ENCODE results near the gene PPARG.
"Not testable (repeated sequence)": the region's sequence is repeated elsewhere in the genome, so short reads cannot be mapped to it uniquely, and the experiment has no call there.

The PPARG gene

GRCh38 chr3:12288182-12289129 is at the start of gene PPARG:
Gene PPARG, plus strand, starts transcription at chr3:12289070. Its CDS starts 90,642 bp downstream, at chr3:12379712.
- peak; percentile 43 for DNase-seq (ENCODE audit: low spot score)

DNA sequence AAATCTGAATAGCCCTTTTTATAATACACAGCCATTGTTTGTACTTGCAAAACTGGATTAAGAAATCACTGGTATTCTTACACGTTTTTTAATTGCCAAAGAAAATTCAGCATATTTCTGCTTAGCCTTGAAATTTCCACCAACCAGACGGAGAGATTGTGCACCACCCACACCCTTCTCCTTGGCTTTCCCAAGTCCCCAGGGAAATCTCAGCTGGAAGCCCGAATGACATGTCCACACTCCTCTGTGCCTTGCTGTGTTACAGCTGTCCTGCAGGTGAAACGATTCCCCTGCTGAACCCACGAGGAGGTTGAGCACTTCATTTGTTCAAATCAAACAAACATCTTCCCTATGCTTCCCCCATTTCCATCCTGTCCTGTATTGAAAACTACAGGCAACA is 49.6 kb upstream of the PPARG start:
- no peak for DNase-seq (ENCODE audit: low spot score)

GRCh38 chr3:12242772-12243171 is 46.1 kb upstream of the PPARG start:
- no peak for DNase-seq (ENCODE audit: low spot score)

DNA sequence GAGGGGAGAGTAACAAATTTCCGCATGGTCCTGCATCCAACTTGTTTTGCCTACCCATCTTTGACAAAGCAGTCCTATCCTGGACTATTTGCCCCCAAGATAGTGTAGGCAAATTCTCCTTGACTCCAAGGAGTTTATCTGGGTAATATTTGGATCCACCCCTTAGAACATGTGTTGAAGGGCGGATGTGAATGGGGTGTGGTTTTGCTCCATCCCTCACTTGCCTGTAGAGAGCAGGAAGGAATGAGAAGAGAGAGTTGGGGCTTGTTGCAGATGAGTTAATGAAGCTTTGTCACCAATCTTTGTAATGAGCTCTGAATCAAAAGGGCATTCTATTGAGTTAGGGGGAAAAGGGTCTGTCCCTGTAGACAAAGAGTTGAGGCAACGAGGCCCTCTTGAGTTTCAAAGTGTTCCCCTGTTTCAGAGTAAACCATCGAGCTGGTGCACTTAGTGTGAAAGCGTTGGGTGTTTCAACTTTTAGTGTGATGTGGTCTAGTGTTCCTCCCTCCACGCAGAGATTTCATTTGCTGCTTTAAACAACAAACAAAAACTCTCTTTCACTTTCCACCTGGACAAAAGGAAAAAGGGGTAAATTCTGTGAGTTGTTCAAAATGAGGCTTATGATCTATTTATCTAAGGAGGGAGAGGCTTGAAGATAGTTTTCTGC is 42.2 kb upstream of the PPARG start:
- no peak for DNase-seq (ENCODE audit: low spot score)

- no peak for DNase-seq (ENCODE audit: low spot score)
Measured at GRCh38 chr3:12247411-12247810, 41.5 kb upstream of the PPARG start.

- DNase-seq (ENCODE audit: low spot score): no peak
Measured at GRCh38 chr3:12249519-12249918, 39.4 kb upstream of the PPARG start.

- DNase-seq (ENCODE audit: low spot score): no peak
Measured at GRCh38 chr3:12252889-12253288, 36.0 kb upstream of the PPARG start.

- DNase-seq (ENCODE audit: low spot score): no peak
Measured at GRCh38 chr3:12253516-12254343, 35.1 kb upstream of the PPARG start.

DNA sequence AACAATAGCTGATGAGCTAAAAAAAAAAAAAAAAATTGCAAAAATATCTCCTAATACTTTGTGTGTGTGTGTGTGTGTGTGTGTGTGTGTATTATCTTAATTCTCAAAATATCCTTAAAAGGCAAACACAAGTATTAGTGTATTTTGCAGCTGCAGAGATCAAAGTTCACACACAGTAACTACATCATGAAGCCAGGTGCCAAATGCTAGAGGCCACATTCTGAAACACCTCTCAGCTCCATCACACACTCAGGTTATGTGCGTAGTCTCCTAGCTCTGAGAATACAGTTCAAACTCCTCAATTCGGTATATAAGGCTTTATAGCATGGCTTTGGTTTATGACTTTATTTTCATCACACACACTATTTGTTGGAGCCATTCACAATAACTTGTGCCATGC is 33.5 kb upstream of the PPARG start:
- DNase-seq (ENCODE audit: low spot score): no peak

- no peak for DNase-seq (ENCODE audit: low spot score)
Measured at GRCh38 chr3:12258911-12259310, 30.0 kb upstream of the PPARG start.

- not testable (repeated sequence) for DNase-seq (ENCODE audit: low spot score)
Measured at GRCh38 chr3:12262173-12262572, 26.7 kb upstream of the PPARG start.

DNA sequence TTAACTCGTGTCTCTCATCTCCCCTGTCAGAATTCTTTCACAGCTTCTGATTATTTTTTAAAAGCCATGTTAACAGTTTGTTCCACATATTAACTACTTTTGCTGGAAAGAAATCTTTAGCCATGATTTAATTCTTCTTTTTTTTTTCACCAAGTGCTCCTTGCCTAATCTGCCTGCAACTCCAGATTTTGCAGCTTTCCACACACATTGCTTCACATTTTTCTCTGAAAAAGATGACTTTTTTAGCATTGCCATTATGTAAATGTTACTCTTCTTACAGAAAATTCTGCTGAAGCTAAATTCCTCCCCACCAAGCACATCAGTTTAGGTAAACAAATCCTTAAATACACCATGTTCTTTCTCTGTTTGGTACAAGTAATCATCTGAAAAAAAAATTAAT is 23.4 kb upstream of the PPARG start:
- no peak for DNase-seq (ENCODE audit: low spot score)

DNA sequence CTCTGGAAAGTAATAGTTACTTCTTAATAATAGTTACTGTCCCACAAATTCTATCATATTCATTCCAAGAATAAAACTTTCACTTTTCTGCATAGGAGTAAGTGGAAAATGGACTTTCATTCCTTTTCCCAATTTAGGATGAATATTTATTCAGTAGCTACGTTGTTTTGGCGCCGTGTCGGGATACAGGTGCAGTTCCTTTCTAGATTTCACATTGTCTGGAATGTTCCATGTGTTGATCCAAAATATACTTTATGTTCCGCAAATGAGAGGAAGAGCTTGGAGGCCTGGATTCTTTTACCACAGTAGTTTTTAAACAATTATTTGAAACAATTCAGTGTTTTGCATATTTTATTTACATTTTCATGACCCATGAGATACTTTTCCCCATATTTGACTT is 22.8 kb upstream of the PPARG start:
- DNase-seq (ENCODE audit: low spot score): no peak

GRCh38 chr3:12267376-12268030 is 21.4 kb upstream of the PPARG start:
- DNase-seq (ENCODE audit: low spot score): no peak

DNA sequence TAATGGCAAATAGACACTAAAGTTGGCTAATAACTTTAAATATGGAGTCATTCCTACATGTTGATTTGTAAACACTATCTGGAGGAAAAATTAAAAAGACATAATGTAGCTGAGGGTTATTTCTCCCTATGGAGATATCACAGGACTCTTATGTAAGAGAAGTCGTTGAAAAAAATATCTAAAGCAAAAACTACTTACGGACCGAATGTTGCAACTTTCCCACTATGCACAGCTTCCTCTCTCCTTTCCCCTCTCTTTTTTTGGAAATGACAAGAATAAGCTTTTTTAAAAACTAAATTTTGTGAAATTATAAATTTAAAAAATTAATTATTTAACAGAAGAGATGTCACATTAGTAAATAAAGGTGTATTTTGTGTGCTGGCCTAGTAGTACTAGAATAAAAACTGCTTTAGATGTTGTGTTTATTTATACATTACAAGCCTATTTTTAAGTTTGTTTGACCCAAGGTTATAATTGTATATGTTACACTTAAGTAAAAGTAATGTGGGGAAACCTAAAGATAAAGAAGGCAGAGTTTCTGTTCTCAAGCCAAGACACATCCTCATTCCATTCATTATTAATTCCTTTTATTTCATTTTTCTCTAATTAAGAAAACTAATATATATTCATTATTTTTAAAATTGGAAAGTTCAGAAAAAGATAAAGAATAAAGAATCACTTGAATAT is 20.7 kb upstream of the PPARG start:
- DNase-seq (ENCODE audit: low spot score): no peak

DNA sequence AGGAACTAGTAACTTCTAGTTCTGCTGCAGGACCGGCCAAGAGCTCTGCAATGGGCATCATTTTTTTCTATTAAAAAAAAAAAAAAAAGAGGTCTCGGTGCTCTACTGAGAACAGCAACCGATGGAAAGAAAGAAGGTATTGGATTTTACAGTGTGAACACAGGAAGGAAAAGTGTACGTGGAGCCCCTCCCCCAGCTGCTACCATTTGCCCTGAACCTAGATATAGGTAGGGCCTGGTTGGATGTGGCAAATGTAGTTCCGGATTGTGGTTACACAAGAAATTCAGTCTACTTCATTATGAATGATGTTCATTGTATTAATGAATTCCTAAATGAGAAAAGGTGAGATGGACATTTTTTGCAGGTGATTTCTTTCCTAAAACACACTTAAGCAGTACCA is 17.9 kb upstream of the PPARG start:
- DNase-seq (ENCODE audit: low spot score): no peak

GRCh38 chr3:12273045-12273695 is 15.7 kb upstream of the PPARG start:
- no peak for DNase-seq (ENCODE audit: low spot score)

DNA sequence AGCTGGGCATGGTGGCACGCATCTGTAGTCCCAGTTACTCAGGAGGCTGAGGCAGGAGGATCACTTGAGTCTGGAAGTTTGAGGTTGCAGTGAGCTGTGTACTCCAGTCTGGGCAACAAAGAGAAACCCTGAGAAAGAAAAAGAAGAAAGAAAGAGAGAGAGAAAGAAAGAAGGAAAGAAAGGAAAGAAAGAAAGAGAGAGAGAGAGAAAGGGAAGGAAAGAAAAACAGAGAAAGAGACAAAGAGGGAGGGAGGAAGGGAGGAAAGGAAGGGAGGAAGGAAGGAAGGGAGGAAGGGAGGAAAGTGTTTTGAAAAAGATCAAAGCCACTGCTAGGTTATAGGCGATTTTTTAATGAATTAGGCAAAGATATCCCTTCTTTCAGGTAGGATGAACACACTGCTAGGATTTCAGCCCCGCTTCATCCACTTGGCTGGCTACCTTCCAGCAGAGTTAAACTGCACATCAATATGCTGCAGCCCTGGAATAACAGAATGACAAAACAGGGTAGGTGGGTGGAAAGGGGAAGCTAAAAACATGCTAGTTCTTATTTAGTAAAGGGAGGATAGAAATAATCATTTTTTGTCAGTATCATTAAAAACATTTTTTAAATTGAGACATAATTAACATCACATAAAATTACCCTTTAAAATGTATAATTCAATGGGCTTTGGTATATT is 12.8 kb upstream of the PPARG start:
- no peak for DNase-seq (ENCODE audit: low spot score)

DNA sequence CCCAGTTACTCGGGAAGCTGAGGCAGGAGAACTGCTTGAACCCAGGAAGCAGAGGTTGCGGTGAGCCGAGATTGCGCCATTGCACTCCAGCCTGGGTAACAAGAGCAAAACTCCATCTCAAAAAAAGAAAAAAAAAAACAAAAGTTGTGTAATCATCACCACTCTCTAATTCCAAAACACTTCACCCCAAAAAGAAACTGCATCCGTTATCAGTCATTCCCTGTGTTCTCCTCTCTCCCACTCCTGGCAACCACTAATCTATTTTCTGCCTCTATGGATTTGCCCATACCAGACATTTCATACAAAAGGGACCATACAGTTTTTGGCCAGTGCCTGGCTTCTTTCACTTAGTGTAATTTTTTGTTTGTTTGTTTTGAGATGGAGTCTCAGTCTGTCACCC is 12.0 kb upstream of the PPARG start:
- DNase-seq (ENCODE audit: low spot score): not testable (repeated sequence)

DNA sequence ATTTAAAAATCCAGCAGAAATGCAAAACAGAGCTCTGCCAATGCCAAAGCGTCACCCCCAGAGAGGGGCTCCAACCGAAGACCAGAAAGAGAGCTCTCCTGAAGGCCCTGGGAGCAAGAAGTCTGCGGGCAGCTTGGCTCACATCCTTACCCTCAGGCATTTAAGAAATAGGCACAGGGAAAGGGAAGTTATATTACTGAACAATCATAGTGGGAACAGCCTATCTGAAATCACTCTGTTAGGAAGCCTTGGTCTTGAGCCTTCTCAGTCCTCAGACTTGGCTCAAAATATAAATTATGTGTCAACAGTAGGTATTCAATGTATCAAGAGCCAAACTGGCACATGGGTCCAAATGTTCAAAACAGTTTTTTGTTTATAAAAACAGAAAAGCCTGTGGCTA is 10.3 kb upstream of the PPARG start:
- DNase-seq (ENCODE audit: low spot score): no peak
